IMR-90 (cell line): ENCODE data around the gene ZNF146. TPM values are rescaled to one million over a fixed set of nuclear protein-coding genes. Genes with fewer than 3 reads are reported as not detected.
"Not testable (repeated sequence)": the region's sequence is repeated elsewhere in the genome, so short reads cannot be mapped to it uniquely, and the experiment has no call there.

Experiments used
- ATAC-seq: fragments of 200-7000 bp; cut with Tn5 transposase; 2 replicates; pipeline ENCODE4 v1.9.1; 2020; ENCODE audit warnings: low read depth, mild to moderate bottlenecking, moderate library complexity
- BruUV-seq: library from RNA; stranded (reverse); fragments of 400-500 nt; replicated peaks from 2 replicates; lab custom pipeline; 2021; lab: Mats Ljungman, UMichigan
- CTCF ChIA-PET: fragments of 300-600 bp; formaldehyde crosslinking; extraction: SDS; loops from one replicate; lab custom pipeline; 2021; ENCODE audit warnings: antibody characterized with exemption; lab: Yijun Ruan, JAX
- POLR2A ChIA-PET: fragments of 300-600 bp; sonication (Branson Sonifier 250); formaldehyde crosslinking; loops from one replicate; lab custom pipeline; 2022; ENCODE audit warnings: antibody characterized with exemption; ENCODE audit not compliant: unreplicated experiment; lab: Charles Lee
- DNase-seq: peaks from one replicate; pipeline ENCODE4 v3.0.0; 2013
- H2AFZ ChIP-seq: replicated peaks from 2 replicates; pipeline ENCODE3; 2013; ENCODE audit warnings: low read length, mild to moderate bottlenecking; ENCODE audit not compliant: poor library complexity
- H2AK5ac ChIP-seq: 2 replicates; pipeline ENCODE4 v1.6.1; 2013; ENCODE audit warnings: low read depth, low read length, inconsistent platforms
- H2AK9ac ChIP-seq: replicated peaks from 2 replicates; pipeline ENCODE3; 2013; ENCODE audit warnings: mild to moderate bottlenecking, low read depth, low read length, moderate library complexity; ENCODE audit not compliant: poor library complexity
- H2BK120ac ChIP-seq: 2 replicates; pipeline ENCODE4 v1.6.1; 2013; ENCODE audit warnings: low read depth, low read length, inconsistent platforms
- H2BK15ac ChIP-seq: 3 replicates; pipeline ENCODE4 v1.6.1; 2013; ENCODE audit warnings: low read depth, low read length, inconsistent platforms
- H2BK20ac ChIP-seq: 2 replicates; pipeline ENCODE4 v1.6.1; 2013; ENCODE audit warnings: low read depth, mild to moderate bottlenecking, inconsistent platforms, low read length, moderate library complexity
- H2BK5ac ChIP-seq: 2 replicates; pipeline ENCODE4 v1.6.1; 2013; ENCODE audit warnings: mild to moderate bottlenecking, low read depth, low read length, inconsistent platforms; ENCODE audit not compliant: poor library complexity, severe bottlenecking
- H3K14ac ChIP-seq: replicated peaks from 2 replicates; pipeline ENCODE4 v1.6.1; 2013; ENCODE audit warnings: low read depth, low read length, inconsistent platforms
- H3K18ac ChIP-seq: 2 replicates; pipeline ENCODE4 v1.6.1; 2013; ENCODE audit warnings: low read depth, low read length, control low read depth
- H3K23ac ChIP-seq: 2 replicates; pipeline ENCODE4 v1.6.1; 2013; ENCODE audit warnings: low read depth, low read length, inconsistent platforms
- H3K27ac ChIP-seq: 2 replicates; pipeline ENCODE4 v1.5.1; 2013; ENCODE audit warnings: mild to moderate bottlenecking, control low read depth, low read length; ENCODE audit not compliant: insufficient read depth
- H3K27me3 ChIP-seq: 2 replicates; pipeline ENCODE4 v1.6.1; 2013; ENCODE audit warnings: low read length; ENCODE audit not compliant: control insufficient read depth, insufficient read depth
- H3K36me3 ChIP-seq: 2 replicates; pipeline ENCODE4 v1.6.1; 2013; ENCODE audit warnings: low read length, mixed read lengths; ENCODE audit not compliant: control insufficient read depth, insufficient read depth
- H3K4ac ChIP-seq: 2 replicates; pipeline ENCODE4 v1.6.1; 2013; ENCODE audit warnings: low read depth, low read length, inconsistent platforms
- H3K4me1 ChIP-seq: 2 replicates; pipeline ENCODE4 v1.6.1; 2013; ENCODE audit warnings: low read length, mixed read lengths; ENCODE audit not compliant: control insufficient read depth, insufficient read depth
- H3K4me2 ChIP-seq: 2 replicates; pipeline ENCODE4 v1.6.1; 2013; ENCODE audit warnings: low read depth, mild to moderate bottlenecking, control low read depth, low read length, moderate library complexity
- H3K4me3 ChIP-seq: 2 replicates; pipeline ENCODE4 v1.5.1; 2013; ENCODE audit warnings: low read depth, mild to moderate bottlenecking, control low read depth, low read length, moderate library complexity; ENCODE audit not compliant: insufficient read depth
- H3K56ac ChIP-seq: 2 replicates; pipeline ENCODE4 v1.6.1; 2013; ENCODE audit warnings: low read length, inconsistent platforms; ENCODE audit not compliant: insufficient read depth; ENCODE audit errors: extremely low read depth
- H3K79me1 ChIP-seq, 2 experiments: 2 replicates each; pipeline ENCODE4 v1.6.1; 2013; ENCODE audit warnings: low read length in 2 of 2, inconsistent platforms in 1 of 2, low read depth in 1 of 2
- H3K9ac ChIP-seq: 2 replicates; pipeline ENCODE4 v1.6.1; 2013; ENCODE audit warnings: low read depth, low read length, control low read depth
- H3K9me1 ChIP-seq: 2 replicates; pipeline ENCODE4 v1.6.1; 2013; ENCODE audit warnings: low read length, inconsistent platforms; ENCODE audit not compliant: insufficient read depth
- H3K9me3 ChIP-seq: 2 replicates; pipeline ENCODE4 v1.6.1; 2013; ENCODE audit warnings: low read length; ENCODE audit not compliant: control insufficient read depth, insufficient read depth
- H4K20me1 ChIP-seq: 2 replicates; pipeline ENCODE4 v1.6.1; 2013; ENCODE audit warnings: low read length, inconsistent platforms; ENCODE audit not compliant: insufficient read depth
- H4K5ac ChIP-seq: 2 replicates; pipeline ENCODE4 v1.6.1; 2013; ENCODE audit warnings: mild to moderate bottlenecking, low read depth, low read length, control low read depth
- H4K8ac ChIP-seq, 2 experiments: 2 replicates each; pipeline ENCODE4 v1.6.1; 2013; ENCODE audit warnings: low read depth in 2 of 2, low read length in 2 of 2, control low read depth in 1 of 2, inconsistent platforms in 1 of 2
- H4K91ac ChIP-seq: 2 replicates; pipeline ENCODE4 v1.6.1; 2013; ENCODE audit warnings: low read depth, low read length, inconsistent platforms; ENCODE audit not compliant: insufficient read depth
- CTCF ChIP-seq: conservative IDR thresholded peaks from 2 replicates; pipeline ENCODE4 v1.5.1; 2012; ENCODE audit warnings: mild to moderate bottlenecking, low read depth, low read length, improper control_type of control experiment
- MXI1 ChIP-seq: IDR thresholded peaks from 2 replicates; pipeline ENCODE4 v1.6.1; 2012; ENCODE audit warnings: low read depth, mild to moderate bottlenecking, low read length, moderate library complexity, borderline replicate concordance
- WGBS, 2 experiments: methylation state at CpG; one replicate each; pipeline versions ENCODE4 v1.1.5 to v1.1.7; 2013; ENCODE audit warnings: missing lambda C conversion rate in 2 of 2; ENCODE audit not compliant: insufficient read length in 1 of 2; ENCODE audit errors: extremely low coverage in 2 of 2; 5-methylcytosine and 5-hydroxymethylcytosine counted together
- dilution Hi-C: fragments of 300-500 bp; cut with HindIII; formaldehyde crosslinking; loops from one replicate; pipeline ENCODE4 v1.14.3; 2018; ENCODE audit warnings: low sequenced_read_pairs; ENCODE audit not compliant: unreplicated experiment
- in situ Hi-C: fragments of 300-500 bp; cut with MboI; formaldehyde crosslinking; loops from 3 replicates; pipeline ENCODE4 v1.14.3; 2019; ENCODE audit warnings: low sequenced_read_pairs, inconsistent platforms, mixed read lengths
- intact Hi-C: fragments of 100-400 bp; cut with micrococcal nuclease; formaldehyde crosslinking; loops from 2 replicates; pipeline ENCODE4 v1.10.0; 2022
- polyA plus RNA-seq, 3 experiments: library from polyadenylated mRNA; depleted of rRNA; stranded (reverse); fragments of >200 nt; gene quantifications; 2 replicates each; pipeline ENCODE4 v1.2.3, GENCODE V29; 2012; ENCODE audit warnings: low replicate concordance in 1 of 3
- total RNA-seq: library from RNA; depleted of rRNA; stranded (reverse); fragments of >200 nt; gene quantifications from 2 replicates; pipeline ENCODE4 v1.2.3, GENCODE V29; 2012

The ZNF146 gene
- total and polyA plus RNA-seq, 2 of the 4 experiments (the other 2 are of a cell fraction), result 61.6 to 106 TPM

DNA sequence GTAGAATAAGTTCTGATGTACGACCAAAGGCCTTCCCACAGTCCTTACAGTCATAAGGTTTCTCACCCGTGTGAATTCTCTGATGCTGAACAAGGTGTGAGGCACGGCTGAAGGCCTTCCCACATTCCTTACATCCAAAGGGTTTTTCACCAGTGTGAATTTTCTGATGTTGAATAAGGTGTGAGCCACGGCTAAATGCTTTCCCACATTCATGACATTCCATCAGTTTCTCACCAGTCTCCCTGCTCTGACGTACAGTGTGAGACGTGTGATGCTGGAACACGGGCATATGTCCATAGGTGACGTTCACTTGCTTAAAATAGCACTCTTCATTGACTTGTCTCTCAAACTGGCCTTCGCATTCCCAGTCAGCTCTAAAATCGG is 31.7 kb upstream of the ZNF146 start:
- POLR2A ChIA-PET, result no interaction called here
- H3K27me3 ChIP-seq, result no peaks in the 10 kb centered on the region
- dilution Hi-C loops, result no loop called here
- BruUV-seq, result no TSS peak
- in situ Hi-C loops, result loop anchor here (25.0 kb wide), 1 partner anchor 304 kb away; the partner anchor contains the start of gene ZNF566
- peak overlapping the region; percentile 29; the same call in 1 of the 2 replicates for H3K4ac ChIP-seq
- intact Hi-C loops, result no loop called here
- CTCF ChIA-PET, result interaction anchor here (0.6 kb wide), 1 partner anchor 514 kb away, joined by 4 read pairs; no protein-coding TSS in a partner anchor
- ATAC-seq (no peak), DNase-seq (peak; percentile 57)
- no peak overlapping the region for H2BK20ac ChIP-seq
- H2BK15ac ChIP-seq, result no peak overlapping the region; the same call in 2 of the 3 replicates
- no peak overlapping the region for H3K9ac ChIP-seq
- H4K5ac ChIP-seq, result no peak overlapping the region; the same call in 1 of the 2 replicates
- no peaks in the 10 kb centered on the region for H3K9me3 ChIP-seq
- peak overlapping the region in 1 of 2 experiments; percentile 29; a peak in 1 of 4 replicates for H4K8ac ChIP-seq
- H3K56ac ChIP-seq, result 0 out of 2 replicates have a peak overlapping the region, but pooled peaks have one; percentile 23
- H3K36me3 ChIP-seq, result peaks cover 9% of the 10 kb centered on the region
- 75% methylated on average over 4 of the region's 10 CpGs; no CpG with 5 or more reads in 1 of the 2 experiments for WGBS, 2 experiments
- no peak overlapping the region for H3K14ac ChIP-seq
- H4K20me1 ChIP-seq, result no peaks in the 10 kb centered on the region
- no peak overlapping the region for H3K18ac ChIP-seq
- H3K4me2 ChIP-seq, result no peak overlapping the region
- peak overlapping the region; percentile 43; the same call in 1 of the 2 replicates for H2AK5ac ChIP-seq
- no peak overlapping the region for H2AFZ ChIP-seq
- H2BK120ac ChIP-seq, result peak overlapping the region; percentile 19; the same call in 1 of the 2 replicates
- peak overlapping the region; percentile 13; the same call in 1 of the 2 replicates for H3K27ac ChIP-seq
- H3K4me3 ChIP-seq, result no peak overlapping the region
- H3K9me1 ChIP-seq, result no peaks in the 10 kb centered on the region
- TF ChIP-seq CTCF (no peak), MXI1 (no peak)
- no peaks in the 10 kb centered on the region for H3K79me1 ChIP-seq
- H3K23ac ChIP-seq, result peak overlapping the region; percentile 16; the same call in 1 of the 2 replicates
- H3K4me1 ChIP-seq, result peaks cover 2% of the 10 kb centered on the region; the same call in 1 of the 2 replicates
- peak overlapping the region; percentile 75 for H2BK5ac ChIP-seq
- H4K91ac ChIP-seq, result no peak overlapping the region
- peak overlapping the region; percentile 42 for H2AK9ac ChIP-seq

DNA sequence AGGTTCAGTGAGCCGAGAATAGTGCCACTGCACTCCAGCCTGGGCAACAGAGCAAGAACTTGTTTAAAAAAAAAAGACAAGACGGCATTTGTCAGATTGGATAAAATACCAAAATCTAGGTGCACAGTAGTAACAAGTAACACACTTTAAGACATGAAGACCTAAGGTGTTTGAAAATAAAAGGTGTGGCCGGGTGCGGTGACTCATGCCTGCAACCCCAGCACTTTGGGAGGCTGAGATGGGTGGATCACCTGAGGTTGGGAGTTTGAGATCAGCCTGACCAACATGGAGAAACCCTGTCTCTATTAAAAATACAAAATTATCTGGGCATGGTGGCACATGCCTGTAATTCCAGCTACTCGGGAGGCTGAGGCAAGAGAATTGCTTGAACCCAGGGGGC is 28.2 kb upstream of the ZNF146 start:
- H3K4me2 ChIP-seq, H4K91ac ChIP-seq, H3K18ac ChIP-seq, H3K14ac ChIP-seq, H3K56ac ChIP-seq, ATAC-seq, H2AK5ac ChIP-seq, BruUV-seq, H3K9me3 ChIP-seq, H2BK15ac ChIP-seq, H4K5ac ChIP-seq, H2BK5ac ChIP-seq, H4K8ac ChIP-seq, H4K20me1 ChIP-seq, H3K27ac ChIP-seq, H3K4me1 ChIP-seq, H2BK120ac ChIP-seq, DNase-seq, POLR2A ChIA-PET, H2AK9ac ChIP-seq, intact Hi-C loops, H3K36me3 ChIP-seq, H3K23ac ChIP-seq, H3K79me1 ChIP-seq, H3K9ac ChIP-seq, H3K27me3 ChIP-seq, H2AFZ ChIP-seq, H3K4me3 ChIP-seq, H2BK20ac ChIP-seq, dilution Hi-C loops, H3K4ac ChIP-seq, H3K9me1 ChIP-seq: not testable (repeated sequence)
- in situ Hi-C loops, result loop anchor here (25.0 kb wide), 1 partner anchor 301 kb away; the partner anchor contains the start of gene ZNF566
- WGBS, 2 experiments, result no CpG with 5 or more reads among the region's 5 CpGs
- CTCF ChIA-PET, result interaction anchor here (1.2 kb wide), 1 partner anchor 51 kb away, joined by 3 read pairs; no protein-coding TSS in a partner anchor
